Measurements from ENCODE around the gene FAM177B. TPM values are rescaled to one million over a fixed set of nuclear protein-coding genes. Genes with fewer than 3 reads are reported as not detected.

Gene FAM177B
- total RNA-seq, 1 donor from 2014 or later, result 0.49 TPM

- no peak for DNase-seq (ENCODE audit: low spot score)
- no peaks in the 10 kb centered on the region for H3K9me3 Mint-ChIP-seq
- no peak overlapping the region for H3K4me3 Mint-ChIP-seq
- H3K27ac Mint-ChIP-seq, result no peak overlapping the region
- H3K36me3 Mint-ChIP-seq (ENCODE audit: low read depth), result no peaks in the 10 kb centered on the region
- H3K4me1 Mint-ChIP-seq (ENCODE audit: low read depth), result no peaks in the 10 kb centered on the region
- intact Hi-C loops (cut with micrococcal nuclease), result no loop called here
- peaks cover 21% of the 10 kb centered on the region for H3K27me3 Mint-ChIP-seq (ENCODE audit: insufficient read depth)
These were observed 44.2 kb downstream of the FAM177B start for GRCh38 chr1:222781251-222781650.

GRCh38 chr1:222783051-222783450, 46.0 kb downstream of the FAM177B start:
- Mint-ChIP-seq H3K27ac (no peak overlapping the region), H3K27me3 (ENCODE audit: insufficient read depth) (peaks cover 18% of the 10 kb centered on the region), H3K4me3 (no peak overlapping the region), H3K4me1 (ENCODE audit: low read depth) (no peaks in the 10 kb centered on the region), H3K36me3 (ENCODE audit: low read depth) (no peaks in the 10 kb centered on the region), H3K9me3 (no peaks in the 10 kb centered on the region)
- no peak for DNase-seq (ENCODE audit: low spot score)
- intact Hi-C loops (cut with micrococcal nuclease), result no loop called here

- peaks cover under 1% of the 10 kb centered on the region for H3K9me3 Mint-ChIP-seq
- no peak for DNase-seq (ENCODE audit: low spot score)
- no peak overlapping the region for H3K4me3 Mint-ChIP-seq
These were observed 47.4 kb downstream of the FAM177B start for GRCh38 chr1:222784371-222784770.

GRCh38 chr1:222784916-222785315, 47.9 kb downstream of the FAM177B start:
- H3K4me3 Mint-ChIP-seq, result no peak overlapping the region
- no peaks in the 10 kb centered on the region for H3K36me3 Mint-ChIP-seq (ENCODE audit: low read depth)
- peaks cover 5% of the 10 kb centered on the region for H3K9me3 Mint-ChIP-seq
- DNase-seq (ENCODE audit: low spot score), result no peak
- H3K27ac Mint-ChIP-seq, result no peak overlapping the region
- peaks cover under 1% of the 10 kb centered on the region for H3K4me1 Mint-ChIP-seq (ENCODE audit: low read depth)
- peaks cover 18% of the 10 kb centered on the region for H3K27me3 Mint-ChIP-seq (ENCODE audit: insufficient read depth)
- intact Hi-C loops (cut with micrococcal nuclease), result no loop called here

More at GRCh38 chr1:222784371-222784770, 47.4 kb downstream of the FAM177B start:
- H3K4me1 Mint-ChIP-seq (ENCODE audit: low read depth), result no peaks in the 10 kb centered on the region
- H3K36me3 Mint-ChIP-seq (ENCODE audit: low read depth), result no peaks in the 10 kb centered on the region
- peaks cover 18% of the 10 kb centered on the region for H3K27me3 Mint-ChIP-seq (ENCODE audit: insufficient read depth)
- intact Hi-C loops (cut with micrococcal nuclease), result no loop called here
- H3K27ac Mint-ChIP-seq, result no peak overlapping the region

- peaks cover 6% of the 10 kb centered on the region for H3K4me1 Mint-ChIP-seq (ENCODE audit: low read depth)
- no peak for DNase-seq (ENCODE audit: low spot score)
- peaks cover 10% of the 10 kb centered on the region for H3K9me3 Mint-ChIP-seq
- intact Hi-C loops (cut with micrococcal nuclease), result no loop called here
- no peaks in the 10 kb centered on the region for H3K36me3 Mint-ChIP-seq (ENCODE audit: low read depth)
- H3K27me3 Mint-ChIP-seq (ENCODE audit: insufficient read depth), result peaks cover 18% of the 10 kb centered on the region
- no peak overlapping the region for H3K27ac Mint-ChIP-seq
- H3K4me3 Mint-ChIP-seq, result no peak overlapping the region
These were observed 48.5 kb downstream of the FAM177B start for GRCh38 chr1:222785529-222785928.

GRCh38 chr1:222786121-222786520, 49.1 kb downstream of the FAM177B start:
- H3K36me3 Mint-ChIP-seq (ENCODE audit: low read depth), result no peaks in the 10 kb centered on the region
- peaks cover 12% of the 10 kb centered on the region for H3K4me1 Mint-ChIP-seq (ENCODE audit: low read depth)
- H3K4me3 Mint-ChIP-seq, result no peak overlapping the region
- H3K9me3 Mint-ChIP-seq, result peaks cover 10% of the 10 kb centered on the region
- intact Hi-C loops (cut with micrococcal nuclease), result no loop called here
- DNase-seq (ENCODE audit: low spot score), result no peak
- H3K27me3 Mint-ChIP-seq (ENCODE audit: insufficient read depth), result peaks cover 18% of the 10 kb centered on the region
- no peak overlapping the region for H3K27ac Mint-ChIP-seq

GRCh38 chr1:222787729-222788128, 50.7 kb downstream of the FAM177B start:
- peaks cover 10% of the 10 kb centered on the region for H3K9me3 Mint-ChIP-seq
- no peaks in the 10 kb centered on the region for H3K36me3 Mint-ChIP-seq (ENCODE audit: low read depth)
- H3K4me1 Mint-ChIP-seq (ENCODE audit: low read depth), result peaks cover 12% of the 10 kb centered on the region
- no peak overlapping the region for H3K4me3 Mint-ChIP-seq
- no peak for DNase-seq (ENCODE audit: low spot score)
- no peak overlapping the region for H3K27ac Mint-ChIP-seq
- intact Hi-C loops (cut with micrococcal nuclease), result no loop called here
- H3K27me3 Mint-ChIP-seq (ENCODE audit: insufficient read depth), result peaks cover 10% of the 10 kb centered on the region

GRCh38 chr1:222788402-222789156, 51.6 kb downstream of the FAM177B start:
- Mint-ChIP-seq H3K9me3 (peaks cover 10% of the 10 kb centered on the region), H3K4me1 (ENCODE audit: low read depth) (peaks cover 12% of the 10 kb centered on the region), H3K4me3 (no peak overlapping the region), H3K36me3 (ENCODE audit: low read depth) (no peaks in the 10 kb centered on the region), H3K27ac (no peak overlapping the region), H3K27me3 (ENCODE audit: insufficient read depth) (peaks cover 10% of the 10 kb centered on the region)
- intact Hi-C loops (cut with micrococcal nuclease), result no loop called here
- DNase-seq (ENCODE audit: low spot score), result no peak

GRCh38 chr1:222790115-222790514, 53.1 kb downstream of the FAM177B start:
- no peak overlapping the region for H3K4me3 Mint-ChIP-seq
- H3K4me1 Mint-ChIP-seq (ENCODE audit: low read depth), result peaks cover 12% of the 10 kb centered on the region
- peaks cover 4% of the 10 kb centered on the region for H3K27me3 Mint-ChIP-seq (ENCODE audit: insufficient read depth)
- H3K9me3 Mint-ChIP-seq, result peaks cover 10% of the 10 kb centered on the region
- DNase-seq (ENCODE audit: low spot score), result no peak
- peak overlapping the region; percentile 42 for H3K27ac Mint-ChIP-seq
- H3K36me3 Mint-ChIP-seq (ENCODE audit: low read depth), result no peaks in the 10 kb centered on the region
- intact Hi-C loops (cut with micrococcal nuclease), result loop anchor here (5.0 kb wide), 1 partner anchor 58 kb away; no protein-coding TSS in a partner anchor

- intact Hi-C loops (cut with micrococcal nuclease), result loop anchor here (5.0 kb wide), 1 partner anchor 58 kb away; no protein-coding TSS in a partner anchor
- Mint-ChIP-seq H3K4me3 (no peak overlapping the region), H3K4me1 (ENCODE audit: low read depth) (peaks cover 12% of the 10 kb centered on the region), H3K36me3 (ENCODE audit: low read depth) (no peaks in the 10 kb centered on the region), H3K27me3 (ENCODE audit: insufficient read depth) (peaks cover 4% of the 10 kb centered on the region), H3K9me3 (peaks cover 10% of the 10 kb centered on the region), H3K27ac (peak overlapping the region; percentile 42)
- no peak for DNase-seq (ENCODE audit: low spot score)
These were observed 53.5 kb downstream of the FAM177B start for GRCh38 chr1:222790520-222790919.

- Mint-ChIP-seq H3K4me3 (no peak overlapping the region), H3K4me1 (ENCODE audit: low read depth) (peaks cover 12% of the 10 kb centered on the region), H3K27me3 (ENCODE audit: insufficient read depth) (peaks cover 6% of the 10 kb centered on the region), H3K9me3 (peaks cover 10% of the 10 kb centered on the region), H3K27ac (no peak overlapping the region), H3K36me3 (ENCODE audit: low read depth) (no peaks in the 10 kb centered on the region)
- intact Hi-C loops (cut with micrococcal nuclease), result loop anchor here (5.0 kb wide), 1 partner anchor 59 kb away; no protein-coding TSS in a partner anchor
- no peak for DNase-seq (ENCODE audit: low spot score)
These were observed 54.2 kb downstream of the FAM177B start for GRCh38 chr1:222791006-222791710.

GRCh38 chr1:222792744-222793143, 55.7 kb downstream of the FAM177B start:
- peaks cover 9% of the 10 kb centered on the region for H3K27me3 Mint-ChIP-seq (ENCODE audit: insufficient read depth)
- H3K27ac Mint-ChIP-seq, result no peak overlapping the region
- DNase-seq (ENCODE audit: low spot score), result no peak
- peaks cover 10% of the 10 kb centered on the region for H3K9me3 Mint-ChIP-seq
- intact Hi-C loops (cut with micrococcal nuclease), result loop anchor here (1.0 to 5.0 kb wide), 5 partner anchors 60 to 331 kb away; no protein-coding TSS in a partner anchor
- no peaks in the 10 kb centered on the region for H3K36me3 Mint-ChIP-seq (ENCODE audit: low read depth)
- peaks cover 12% of the 10 kb centered on the region for H3K4me1 Mint-ChIP-seq (ENCODE audit: low read depth)
- no peak overlapping the region for H3K4me3 Mint-ChIP-seq

Data from activated T-helper 1 cell treated with anti-CD3 and anti-CD28 coated beads, Interleukin-12 subunit alpha, Interleukin-12 subunit beta, Interleukin-2, Interleukin-4 antibody, amounts not matched to agents 30 ng/mL and 10 ng/mL and 1 ng/mL, durations not matched to agents 14 hours and 24 hours and 36 hours (primary cell).